H9 (cell line): ENCODE data around the gene PARD6G. TPM values are rescaled to one million over a fixed set of nuclear protein-coding genes. Genes with fewer than 3 reads are reported as not detected.

Source experiments
- DNase-seq: peaks from one replicate; pipeline ENCODE4 v3.0.0-alpha.2; 2017
- H2AFZ ChIP-seq: one replicate; pipeline ENCODE4 v1.6.1; 2013; ENCODE audit warnings: mild to moderate bottlenecking, low read length, control low read depth, moderate library complexity
- H2AK5ac ChIP-seq: 2 replicates; pipeline ENCODE4 v1.6.1; 2013; ENCODE audit warnings: low read length, control low read depth, mixed read lengths; ENCODE audit not compliant: insufficient read length
- H2BK120ac ChIP-seq: one replicate; pipeline ENCODE4 v1.6.1; 2013; ENCODE audit warnings: low read depth, mild to moderate bottlenecking, low read length, control low read depth, inconsistent platforms; ENCODE audit not compliant: poor library complexity, severe bottlenecking
- H2BK12ac ChIP-seq: 2 replicates; pipeline ENCODE4 v1.6.1; 2013; ENCODE audit warnings: low read length, control low read depth, mixed read lengths, low read depth; ENCODE audit not compliant: insufficient read length
- H2BK15ac ChIP-seq: 2 replicates; pipeline ENCODE4 v1.6.1; 2013; ENCODE audit warnings: low read depth, low read length, control low read depth
- H2BK20ac ChIP-seq: one replicate; pipeline ENCODE4 v1.6.1; 2013; ENCODE audit warnings: low read depth, mild to moderate bottlenecking, low read length, control low read depth, inconsistent platforms; ENCODE audit not compliant: poor library complexity, severe bottlenecking
- H2BK5ac ChIP-seq: 2 replicates; pipeline ENCODE4 v1.6.1; 2013; ENCODE audit warnings: low read length, control low read depth, mixed read lengths; ENCODE audit not compliant: insufficient read length
- H3K14ac ChIP-seq: 2 replicates; pipeline ENCODE4 v1.6.1; 2013; ENCODE audit warnings: low read length, control low read depth; ENCODE audit not compliant: insufficient read depth
- H3K18ac ChIP-seq: 2 replicates; pipeline ENCODE4 v1.6.1; 2013; ENCODE audit warnings: low read depth, mild to moderate bottlenecking, mixed read lengths, low read length, control low read depth; ENCODE audit not compliant: insufficient read length
- H3K23ac ChIP-seq: 2 replicates; pipeline ENCODE4 v1.6.1; 2013; ENCODE audit warnings: low read length, control low read depth, mixed read lengths, low read depth; ENCODE audit not compliant: insufficient read length
- H3K23me2 ChIP-seq: 2 replicates; pipeline ENCODE4 v1.6.1; 2013; ENCODE audit warnings: low read depth, mild to moderate bottlenecking, mixed read lengths, low read length, control low read depth; ENCODE audit not compliant: insufficient read length, poor library complexity, severe bottlenecking
- H3K27ac ChIP-seq: 2 replicates; pipeline ENCODE4 v1.5.1; 2013; ENCODE audit warnings: low read length, control low read depth, mixed read lengths, low read depth; ENCODE audit not compliant: insufficient read length
- H3K27me3 ChIP-seq: 2 replicates; pipeline ENCODE4 v1.6.1; 2013; ENCODE audit warnings: low read length, control low read depth, inconsistent platforms; ENCODE audit not compliant: insufficient read depth
- H3K4ac ChIP-seq: 2 replicates; pipeline ENCODE4 v1.6.1; 2013; ENCODE audit warnings: low read depth, mild to moderate bottlenecking, control low read depth, inconsistent platforms, low read length, moderate library complexity
- H3K4me1 ChIP-seq: 2 replicates; pipeline ENCODE4 v1.6.1; 2013; ENCODE audit warnings: low read length, control low read depth, inconsistent platforms; ENCODE audit not compliant: insufficient read depth
- H3K4me2 ChIP-seq: 2 replicates; pipeline ENCODE4 v1.6.1; 2013; ENCODE audit warnings: low read length, control low read depth, mixed read lengths; ENCODE audit not compliant: insufficient read length, insufficient read depth
- H3K56ac ChIP-seq: 2 replicates; pipeline ENCODE4 v1.6.1; 2013; ENCODE audit warnings: low read depth, mild to moderate bottlenecking, mixed read lengths, low read length, control low read depth; ENCODE audit not compliant: insufficient read length
- H3K79me1 ChIP-seq: 2 replicates; pipeline ENCODE4 v1.6.1; 2013; ENCODE audit warnings: low read depth, mild to moderate bottlenecking, moderate library complexity, low read length, control low read depth, inconsistent platforms; ENCODE audit not compliant: insufficient read depth, poor library complexity, severe bottlenecking
- H3K79me2 ChIP-seq: 2 replicates; pipeline ENCODE4 v1.6.1; 2013; ENCODE audit warnings: low read length, control low read depth, inconsistent platforms; ENCODE audit not compliant: insufficient read depth
- H3K9ac ChIP-seq: 2 replicates; pipeline ENCODE4 v1.6.1; 2013; ENCODE audit warnings: low read length, control low read depth, mixed read lengths; ENCODE audit not compliant: insufficient read length; ENCODE audit errors: extremely low read depth
- H3K9me3 ChIP-seq: one replicate; pipeline ENCODE4 v1.6.1; 2013; ENCODE audit warnings: low read depth, low read length, inconsistent platforms; ENCODE audit not compliant: control insufficient read depth
- H3T11ph ChIP-seq: one replicate; pipeline ENCODE4 v1.6.1; 2013; ENCODE audit warnings: mild to moderate bottlenecking, low read length, control low read depth, inconsistent platforms
- H4K20me1 ChIP-seq: one replicate; pipeline ENCODE4 v1.6.1; 2013; ENCODE audit not compliant: control insufficient read depth, insufficient read length, insufficient read depth
- H4K5ac ChIP-seq: 2 replicates; pipeline ENCODE4 v1.6.1; 2013; ENCODE audit warnings: low read depth, mild to moderate bottlenecking, mixed read lengths, low read length, control low read depth; ENCODE audit not compliant: insufficient read length
- H4K8ac ChIP-seq: replicated peaks from 2 replicates; pipeline ENCODE4 v1.6.1; 2013; ENCODE audit warnings: low read length, control low read depth, mixed read lengths, low read depth; ENCODE audit not compliant: insufficient read length
- H4K91ac ChIP-seq: 2 replicates; pipeline ENCODE4 v1.6.1; 2013; ENCODE audit warnings: low read depth, mild to moderate bottlenecking, moderate library complexity, mixed read lengths, low read length, control low read depth; ENCODE audit not compliant: insufficient read length
- H3K27ac Mint-ChIP-seq, 3 experiments: 2 replicates in 2 of 3; 3 replicates in 1 of 3; pipeline ENCODE4 v1.8.0; 2020 to 2021; ENCODE audit warnings: mixed read lengths in 3 of 3, mild to moderate bottlenecking in 1 of 3, moderate library complexity in 1 of 3
- H3K27me3 Mint-ChIP-seq: 2 replicates; pipeline ENCODE4 v1.8.0; 2021; ENCODE audit warnings: low read depth, mild to moderate bottlenecking, moderate library complexity, mixed read lengths
- H3K36me3 Mint-ChIP-seq, 3 experiments: 2 replicates in 2 of 3; 3 replicates in 1 of 3; pipeline ENCODE4 v1.8.0; 2020 to 2021; ENCODE audit warnings: low read depth in 3 of 3, mixed read lengths in 3 of 3; ENCODE audit not compliant: insufficient read depth in 1 of 3
- H3K4me1 Mint-ChIP-seq, 2 experiments: 2 replicates each; pipeline ENCODE4 v1.8.0; 2020; ENCODE audit warnings: mixed read lengths in 2 of 2
- H3K4me3 Mint-ChIP-seq, 2 experiments: 2 replicates in 1 of 2; 3 replicates in 1 of 2; pipeline ENCODE4 v1.8.0; 2020 to 2021; ENCODE audit warnings: mild to moderate bottlenecking in 2 of 2, mixed read lengths in 2 of 2, moderate library complexity in 1 of 2
- H3K9me3 Mint-ChIP-seq, 2 experiments: 2 replicates in 1 of 2; 3 replicates in 1 of 2; pipeline ENCODE4 v1.8.0; 2020; ENCODE audit warnings: mild to moderate bottlenecking in 2 of 2, mixed read lengths in 2 of 2, moderate library complexity in 1 of 2
- CTCF ChIP-seq: fragments of 200-600 bp; sonication (generic); conservative IDR thresholded peaks from 3 replicates; pipeline ENCODE4 v1.8.0; 2021; ENCODE audit warnings: antibody characterized with exemption, mild to moderate bottlenecking
- WGBS: extraction: QIAGEN DNeasy Blood & Tissue Kit; methylation state at CpG from one replicate; pipeline ENCODE4 v1.1.7; 2013; ENCODE audit warnings: missing lambda C conversion rate, low lambda C conversion rate, mixed read lengths; ENCODE audit not compliant: insufficient read length; ENCODE audit errors: extremely low coverage; 5-methylcytosine and 5-hydroxymethylcytosine counted together
- total RNA-seq: library from RNA; stranded (reverse); gene quantifications from 2 replicates; pipeline ENCODE4 v1.2.1, GENCODE V29; 2021

PARD6G gene
- total RNA-seq, 1 experiment from 2014 or later = 11.2 TPM

- Histone ChIP-seq H2AFZ (no peak overlapping the region), H3K56ac (no peak overlapping the region), H3K27me3 (no peaks in the 10 kb centered on the region), H3K79me1 (no peaks in the 10 kb centered on the region), H2BK20ac (no peak overlapping the region), H4K5ac (no peak overlapping the region), H3K23ac (no peak overlapping the region), H2BK12ac (no peak overlapping the region), H3K4ac (no peak overlapping the region; the same call in 1 of the 2 replicates), H3K23me2 (no peaks in the 10 kb centered on the region), H3K9me3 (no peaks in the 10 kb centered on the region), H3K4me2 (no peak overlapping the region), H4K20me1 (no peaks in the 10 kb centered on the region), H3K9ac (no peak overlapping the region), H3K14ac (no peak overlapping the region), H2AK5ac (no peak overlapping the region), H2BK120ac (no peak overlapping the region), H2BK5ac (no peak overlapping the region), H3K18ac (no peak overlapping the region), H3K79me2 (no peaks in the 10 kb centered on the region), H4K8ac (no peak overlapping the region), H2BK15ac (no peak overlapping the region), H4K91ac (no peak overlapping the region), H3K4me1 (no peaks in the 10 kb centered on the region), H3T11ph (no peak overlapping the region), H3K27ac (no peak overlapping the region)
- H3K9me3 Mint-ChIP-seq = peaks cover 22 to 31% of the 10 kb centered on the region in 2 experiments
- H3K27me3 Mint-ChIP-seq = peaks cover 13% of the 10 kb centered on the region
- H3K36me3 Mint-ChIP-seq = peaks cover 27 to 37% (median 29%) of the 10 kb centered on the region in 3 experiments
- no peak for DNase-seq
- WGBS = no CpG with 5 or more reads among the region's 6 CpGs
- no peak for TF ChIP-seq CTCF
- no peak overlapping the region for H3K4me3 Mint-ChIP-seq
- H3K4me1 Mint-ChIP-seq = peaks cover 3% of the 10 kb centered on the region in 2 experiments; a peak in 2 of 4 replicates
- H3K27ac Mint-ChIP-seq = no peak overlapping the region
These were observed 80.6 kb downstream of the PARD6G start for GRCh38 chr18:80166725-80167124.
